ENCODE measurements around the gene REXO5.

- TF ChIP-seq EZH2 (IDR thresholded peaks at IDR 0.05; ENCODE audit: borderline replicate concordance, low read depth, low read length, poor library complexity, severe bottlenecking) (no peak), CTCF (conservative IDR thresholded peaks at IDR 0.05; ENCODE audit: low read depth, low read length) (no peak)
Observed at GRCh38 chr16:20803561-20804214, 2.6 kb upstream of the REXO5 start.
